Stimulated activated naive CD4-positive, alpha-beta T cell (primary cell): ENCODE data around the gene CNIH2.
"Not testable (repeated sequence)": the region's sequence is repeated elsewhere in the genome, so short reads cannot be mapped to it uniquely, and the experiment has no call there.

Experiments
- DNase-seq, 6 experiments: peaks; one replicate each; lab custom pipeline; 2025; lab: John Stamatoyannopoulos, UW

Gene CNIH2

GRCh38 chr11:66314561-66315497 is 36.9 kb downstream of the CNIH2 start:
- DNase-seq: no peak

GRCh38 chr11:66315498-66315885 is 37.5 kb downstream of the CNIH2 start:
- DNase-seq: no peak

- no peak for DNase-seq
Observed at GRCh38 chr11:66315921-66316811, 38.2 kb downstream of the CNIH2 start.

GRCh38 chr11:66316849-66317251 is 38.9 kb downstream of the CNIH2 start, which contains the start of gene CD248:
TSS of gene CD248 (minus strand) at chr11:66317044. CDS start at chr11:66317027, 17 bp downstream.
- DNase-seq: peak in 2 of 6 experiments; percentile 35 to 46

- DNase-seq: peak; percentile 31 to 87 (median 67)
Observed at GRCh38 chr11:66317322-66317722, 39.3 kb downstream of the CNIH2 start.

GRCh38 chr11:66317723-66318599 is 40.0 kb downstream of the CNIH2 start:
- peak; percentile 63 to 89 (median 81) for DNase-seq

GRCh38 chr11:66318600-66318970 is 40.6 kb downstream of the CNIH2 start:
- no peak for DNase-seq

GRCh38 chr11:66320289-66320688 is 42.3 kb downstream of the CNIH2 start:
- DNase-seq: not testable (repeated sequence)

GRCh38 chr11:66320748-66321147 is 42.8 kb downstream of the CNIH2 start:
- DNase-seq: not testable (repeated sequence)

GRCh38 chr11:66321606-66322005 is 43.6 kb downstream of the CNIH2 start:
- DNase-seq: no peak

- no peak for DNase-seq
Observed at GRCh38 chr11:66322732-66323427, 44.9 kb downstream of the CNIH2 start.

GRCh38 chr11:66323684-66324083 is 45.7 kb downstream of the CNIH2 start:
- DNase-seq: no peak

- DNase-seq: no peak
Observed at GRCh38 chr11:66324664-66325063, 46.7 kb downstream of the CNIH2 start.

- no peak for DNase-seq
Observed at GRCh38 chr11:66325263-66325671, 47.3 kb downstream of the CNIH2 start.

GRCh38 chr11:66326261-66327111 is 48.5 kb downstream of the CNIH2 start:
- peak; percentile 15 to 49 (median 34) for DNase-seq

GRCh38 chr11:66327171-66328030 is 49.4 kb downstream of the CNIH2 start:
- no peak for DNase-seq

- no peak for DNase-seq
Observed at GRCh38 chr11:66328031-66328301, 50.0 kb downstream of the CNIH2 start.

- peak; percentile 63 to 87 (median 77) for DNase-seq
Observed at GRCh38 chr11:66328302-66329144, 50.5 kb downstream of the CNIH2 start.
